ENCODE data around the gene MTCL3.
A peak's percentile ranks its signal among the peaks of the same experiment; 100 is the strongest.

Gene MTCL3

GRCh38 chr6:127539272-127539671 is 20.1 kb upstream of the MTCL3 start:
- Histone ChIP-seq H3K27ac (ENCODE audit: low read depth, low read length) (no peak overlapping the region), H3K4me2 (ENCODE audit: low read length) (no peak overlapping the region), H3K36me3 (ENCODE audit: control insufficient read depth in 1 of 2, insufficient read depth in 2 of 2, low read length in 2 of 2) (no peaks in the 10 kb centered on the region), H3K4me3 (replicated peaks in 1 of 2; ENCODE audit: low read depth in 1 of 2, low read length in 2 of 2) (no peak overlapping the region), H3K9ac (ENCODE audit: low read length) (no peak overlapping the region), H3K9me2 (ENCODE audit: insufficient read depth) (no peaks in the 10 kb centered on the region), H3K79me2 (ENCODE audit: insufficient read depth, low read length) (no peaks in the 10 kb centered on the region), H3K27me3 (ENCODE audit: insufficient read depth, low read length) (no peaks in the 10 kb centered on the region), H3K9me3 (ENCODE audit: control insufficient read depth in 1 of 2, insufficient read depth in 1 of 2, low read depth in 1 of 2, low read length in 2 of 2) (no peaks in the 10 kb centered on the region), H4K20me1 (ENCODE audit: insufficient read depth) (no peaks in the 10 kb centered on the region), H3K4me1 (ENCODE audit: control insufficient read depth in 1 of 2, insufficient read depth in 2 of 2, low read length in 2 of 2) (no peaks in the 10 kb centered on the region), H2AFZ (ENCODE audit: low read depth, low read length, poor library complexity, severe bottlenecking) (peak overlapping the region; percentile 72)
- no TSS peak for BruUV-seq (replicated peaks)
- ChIA-PET RAD21 (ENCODE audit: low non-redundant PET in 1 of 2, low total read pairs in 2 of 2, uncharacterized antibody in 2 of 2, unreplicated experiment in 2 of 2) (interaction anchor here (0.9 to 2.2 kb wide), 4 partner anchors 10 to 349 kb away, joined by 3 to 8 read pairs (median 4); partner anchors contain the start of gene RNF146 (in 1 of the 2)), CTCF (interaction anchor here (1.0 to 2.9 kb wide), 13 partner anchors 9 to 354 kb away, joined by 3 to 24 read pairs (median 7); no protein-coding TSS in a partner anchor), POLR2A (no interaction called here)
- ATAC-seq: peak; percentile 61; the same call in 1 of the 2 replicates
- intact Hi-C loops (cut with micrococcal nuclease): loop anchor here (1.0 to 2.0 kb wide), 3 partner anchors 74 to 352 kb away; no protein-coding TSS in a partner anchor
- TF ChIP-seq TCF7L2 (IDR thresholded peaks at IDR 0.05; ENCODE audit: borderline replicate concordance, extremely low read depth, insufficient read depth, insufficient read length) (no peak), RAD21 (IDR thresholded peaks at IDR 0.05; ENCODE audit: low read depth) (peak; percentile 75), CBX3 (IDR thresholded peaks at IDR 0.05; ENCODE audit: low read depth) (no peak), SRF (IDR thresholded peaks at IDR 0.05; ENCODE audit: low read depth) (no peak), EZH2 (IDR thresholded peaks at IDR 0.05) (no peak)
- TF ChIP-seq, protein P1, sequence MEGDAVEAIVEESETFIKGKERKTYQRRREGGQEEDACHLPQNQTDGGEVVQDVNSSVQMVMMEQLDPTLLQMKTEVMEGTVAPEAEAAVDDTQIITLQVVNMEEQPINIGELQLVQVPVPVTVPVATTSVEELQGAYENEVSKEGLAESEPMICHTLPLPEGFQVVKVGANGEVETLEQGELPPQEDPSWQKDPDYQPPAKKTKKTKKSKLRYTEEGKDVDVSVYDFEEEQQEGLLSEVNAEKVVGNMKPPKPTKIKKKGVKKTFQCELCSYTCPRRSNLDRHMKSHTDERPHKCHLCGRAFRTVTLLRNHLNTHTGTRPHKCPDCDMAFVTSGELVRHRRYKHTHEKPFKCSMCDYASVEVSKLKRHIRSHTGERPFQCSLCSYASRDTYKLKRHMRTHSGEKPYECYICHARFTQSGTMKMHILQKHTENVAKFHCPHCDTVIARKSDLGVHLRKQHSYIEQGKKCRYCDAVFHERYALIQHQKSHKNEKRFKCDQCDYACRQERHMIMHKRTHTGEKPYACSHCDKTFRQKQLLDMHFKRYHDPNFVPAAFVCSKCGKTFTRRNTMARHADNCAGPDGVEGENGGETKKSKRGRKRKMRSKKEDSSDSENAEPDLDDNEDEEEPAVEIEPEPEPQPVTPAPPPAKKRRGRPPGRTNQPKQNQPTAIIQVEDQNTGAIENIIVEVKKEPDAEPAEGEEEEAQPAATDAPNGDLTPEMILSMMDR (IDR thresholded peaks at IDR 0.05 in 2 of 3, conservative IDR thresholded peaks at IDR 0.05 in 1 of 3; ENCODE audit: borderline replicate concordance in 1 of 3, insufficient read depth in 1 of 3, low read depth in 2 of 3, low read length in 2 of 3): peak in 2 of 3 experiments; percentile 28 to 73; a peak in 3 of 6 replicates
- TF ChIP-seq, protein P2, sequence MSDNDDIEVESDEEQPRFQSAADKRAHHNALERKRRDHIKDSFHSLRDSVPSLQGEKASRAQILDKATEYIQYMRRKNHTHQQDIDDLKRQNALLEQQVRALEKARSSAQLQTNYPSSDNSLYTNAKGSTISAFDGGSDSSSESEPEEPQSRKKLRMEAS (IDR thresholded peaks at IDR 0.05): no peak
- DNase-seq (ENCODE audit: low read depth, low spot score): no peak
